Breast epithelium (tissue), 3 donors: ENCODE results near the gene CLCN1.

Source experiments
- CTCF ChIP-seq, 3 donors: fragments of 450-650 bp; IDR thresholded peaks; one replicate each; pipeline ENCODE4 v1.5.1; 2016 to 2017; ENCODE audit warnings: antibody characterized with exemption in 3 of 3, mild to moderate bottlenecking in 3 of 3, moderate library complexity in 3 of 3
- POLR2A ChIP-seq: fragments of 450-650 bp; IDR thresholded peaks from one replicate; pipeline ENCODE4 v1.6.1; 2016; ENCODE audit warnings: antibody characterized with exemption, mild to moderate bottlenecking, moderate library complexity

- TF ChIP-seq CTCF (IDR thresholded peaks at IDR 0.05) (no peak), POLR2A (no peak)
Observed at GRCh38 chr7:143322760-143323633, 7.1 kb downstream of the CLCN1 start.
